Stomach (tissue), 9 donors: ENCODE results near the gene CEP55. TPM values are rescaled to one million over a fixed set of nuclear protein-coding genes. Genes with fewer than 3 reads are reported as not detected.

Experiments used
- DNase-seq, 2 donors: peaks; one replicate each; pipeline versions ENCODE4 v3.0.0 to v3.0.0-alpha.2; 2013 to 2019
- H3K27ac ChIP-seq, 5 donors: fragments of 200-600 bp in 4 of 5; sonication (generic) in 4 of 5; one replicate each; pipeline ENCODE4 v1.5.1; 2013 to 2019; ENCODE audit warnings: mild to moderate bottlenecking in 1 of 5, moderate library complexity in 1 of 5
- H3K27me3 ChIP-seq, 3 donors: fragments of 200-600 bp; sonication (generic); one replicate each; pipeline ENCODE4 v1.5.1; 2017 to 2019; ENCODE audit warnings: mixed run types in 1 of 3
- H3K36me3 ChIP-seq, 4 donors: fragments of 200-600 bp; sonication (generic); 1 replicate in 3 of 4; 2 replicates in 1 of 4; pipeline ENCODE4 v1.5.1; 2016 to 2019
- H3K4me1 ChIP-seq, 4 donors: fragments of 200-600 bp; sonication (generic); one replicate each; pipeline ENCODE4 v1.5.1; 2016 to 2019
- H3K4me3 ChIP-seq, 4 donors: fragments of 200-600 bp; sonication (generic) in 3 of 4; one replicate each; pipeline ENCODE4 v1.5.1; 2016 to 2019; ENCODE audit warnings: mild to moderate bottlenecking in 1 of 4
- H3K9me3 ChIP-seq, 4 donors: fragments of 200-600 bp; sonication (generic); one replicate each; pipeline ENCODE4 v1.5.1; 2016 to 2019
- CTCF ChIP-seq, 7 experiments: fragments of 450-650 bp in 4 of 7; fragments of 200-600 bp in 3 of 7; sonication (generic) in 3 of 7; IDR thresholded peaks; one replicate each; pipeline ENCODE4 v1.5.1; 2016 to 2019; ENCODE audit warnings: antibody characterized with exemption in 7 of 7, control low read depth in 2 of 7, mild to moderate bottlenecking in 1 of 7
- EP300 ChIP-seq: sonication (generic); formaldehyde crosslinking; IDR thresholded peaks from one replicate; pipeline ENCODE4 v1.6.1; 2017; ENCODE audit warnings: antibody characterized with exemption
- POLR2A ChIP-seq, 4 donors: fragments of 450-650 bp; IDR thresholded peaks; one replicate each; pipeline ENCODE4 v1.6.1; 2016; ENCODE audit warnings: antibody characterized with exemption in 4 of 4, control low read depth in 2 of 4, mild to moderate bottlenecking in 1 of 4, moderate library complexity in 1 of 4
- POLR2AphosphoS5 ChIP-seq, 3 donors: sonication (generic); formaldehyde crosslinking; IDR thresholded peaks; one replicate each; pipeline ENCODE4 v1.6.1; 2016; ENCODE audit warnings: antibody characterized with exemption in 3 of 3
- WGBS, 5 donors: extraction: QIAGEN DNeasy Blood & Tissue Kit in 3 of 5; methylation state at CpG; one replicate each; pipeline versions ENCODE4 v1.1.5 to v1.1.7; 2013 to 2018; 5-methylcytosine and 5-hydroxymethylcytosine counted together
- intact Hi-C: fragments of 100-400 bp; cut with DNase I; formaldehyde crosslinking; loops from one replicate; pipeline ENCODE4 v1.15.1; 2023; ENCODE audit warnings: low total_unique reads
- polyA plus RNA-seq, 3 donors: library from polyadenylated mRNA; stranded (reverse); fragments of 200-250 nt; gene quantifications; one replicate each; pipeline ENCODE4 v1.2.3, GENCODE V29; 2013
- total RNA-seq, 5 donors: library from RNA; depleted of rRNA; stranded (reverse); fragments of >200 nt; gene quantifications; one replicate each; pipeline versions ENCODE4 v1.1.0 to v1.2.3, GENCODE V29; 2014 to 2016
- donor health status: healthy with polysubstance abuse.
- donor health status: Bipolar disorder and iron deficiency.
- donor health status: healthy.

Gene CEP55
- total and polyA plus RNA-seq, 8 donors: 0.58 to 7.2 (median 3.1) TPM; not detected in 1

- H3K4me3 ChIP-seq: no peak overlapping the region
- intact Hi-C loops: no loop called here
- peak overlapping the region; percentile 49 to 76 (median 64) for H3K27ac ChIP-seq
- TF ChIP-seq EP300 (no peak), POLR2AphosphoS5 (IDR thresholded peaks at IDR 0.05) (peak in 1 of 3 donors; percentile 52), POLR2A (IDR thresholded peaks at IDR 0.05) (no peak), CTCF (IDR thresholded peaks at IDR 0.05) (no peak)
- peaks cover 1 to 19% (median 14%) of the 10 kb centered on the region in 4 donors for H3K4me1 ChIP-seq
- no peak for DNase-seq
- WGBS, 5 donors: 28 to 53% (median 42%) methylated on average over 7 of the region's 7 CpGs
- H3K36me3 ChIP-seq: peaks cover 3 to 63% (median 25%) of the 10 kb centered on the region in 4 donors
- H3K27me3 ChIP-seq: no peaks in the 10 kb centered on the region
- H3K9me3 ChIP-seq: no peaks in the 10 kb centered on the region
Observed at GRCh38 chr10:93451244-93451947, 45.0 kb upstream of the CEP55 start.

- intact Hi-C loops: no loop called here
- Histone ChIP-seq H3K36me3 (peaks cover 4 to 66% (median 25%) of the 10 kb centered on the region in 4 donors), H3K27me3 (no peaks in the 10 kb centered on the region), H3K9me3 (no peaks in the 10 kb centered on the region), H3K4me3 (no peak overlapping the region), H3K27ac (peak overlapping the region in 4 of 5 donors; percentile 49 to 72 (median 58)), H3K4me1 (peaks cover 0 to 15% (median 11%) of the 10 kb centered on the region in 4 donors)
- TF ChIP-seq POLR2A (IDR thresholded peaks at IDR 0.05): no peak
- no peak for TF ChIP-seq CTCF (IDR thresholded peaks at IDR 0.05)
- WGBS, 5 donors: 14 to 56% (median 31%) methylated on average over 2 of the region's 2 CpGs
- DNase-seq: no peak
Observed at GRCh38 chr10:93452143-93452542, 44.3 kb upstream of the CEP55 start.

- intact Hi-C loops: no loop called here
- DNase-seq: no peak
- TF ChIP-seq CTCF (IDR thresholded peaks at IDR 0.05) (no peak), POLR2AphosphoS5 (IDR thresholded peaks at IDR 0.05) (no peak), POLR2A (IDR thresholded peaks at IDR 0.05) (no peak), EP300 (no peak)
- WGBS, 5 donors: 89 to 100% (median 94%) methylated on average over 2 of the region's 2 CpGs
- Histone ChIP-seq H3K27ac (no peak overlapping the region), H3K36me3 (peaks cover 4 to 55% (median 21%) of the 10 kb centered on the region in 4 donors), H3K4me3 (no peak overlapping the region), H3K4me1 (peaks cover 17 to 35% (median 25%) of the 10 kb centered on the region in 4 donors), H3K27me3 (no peaks in the 10 kb centered on the region), H3K9me3 (no peaks in the 10 kb centered on the region)
Observed at GRCh38 chr10:93454146-93454545, 42.3 kb upstream of the CEP55 start.

DNA sequence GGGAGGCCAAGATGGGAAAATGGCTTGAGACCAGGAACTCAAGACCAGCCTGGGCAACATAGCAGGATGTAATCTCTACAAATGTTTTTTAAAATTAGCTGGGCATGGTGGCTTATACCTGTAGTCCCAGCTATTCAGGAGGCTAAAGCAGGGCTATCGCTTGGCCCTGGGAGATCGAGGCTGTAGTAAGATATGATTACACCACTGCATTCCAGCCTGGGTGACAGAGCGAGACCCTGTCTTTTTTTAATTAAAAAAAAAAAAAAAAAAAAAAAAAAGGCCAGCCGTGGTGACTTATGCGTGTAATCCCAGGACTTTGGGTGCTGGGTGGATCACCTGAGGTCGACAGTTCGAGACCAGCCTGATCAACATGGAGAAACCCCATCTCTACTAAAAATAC lies 41.7 kb upstream of the CEP55 start:
- peaks cover 4 to 49% (median 18%) of the 10 kb centered on the region in 4 donors for H3K36me3 ChIP-seq
- WGBS, 5 donors: 91 to 97% (median 93%) methylated on average over 7 of the region's 7 CpGs

More for the DNA sequence above, 41.7 kb upstream of the CEP55 start:
- no peaks in the 10 kb centered on the region for H3K27me3 ChIP-seq
- no peak for DNase-seq
- H3K4me3 ChIP-seq: no peak overlapping the region
- H3K9me3 ChIP-seq: no peaks in the 10 kb centered on the region
- intact Hi-C loops: no loop called here
- TF ChIP-seq EP300 (no peak), POLR2AphosphoS5 (IDR thresholded peaks at IDR 0.05) (no peak), POLR2A (IDR thresholded peaks at IDR 0.05) (no peak), CTCF (IDR thresholded peaks at IDR 0.05) (no peak)
- H3K4me1 ChIP-seq: peaks cover 23 to 41% (median 31%) of the 10 kb centered on the region in 4 donors
- H3K27ac ChIP-seq: no peak overlapping the region
